ENCODE data around the gene APBA3. TPM values are rescaled to one million over a fixed set of nuclear protein-coding genes. Genes with fewer than 3 reads are reported as not detected.

Gene APBA3
- total and polyA plus RNA-seq, 12 donors: 7.4 to 22.6 (median 11.5) TPM

DNA sequence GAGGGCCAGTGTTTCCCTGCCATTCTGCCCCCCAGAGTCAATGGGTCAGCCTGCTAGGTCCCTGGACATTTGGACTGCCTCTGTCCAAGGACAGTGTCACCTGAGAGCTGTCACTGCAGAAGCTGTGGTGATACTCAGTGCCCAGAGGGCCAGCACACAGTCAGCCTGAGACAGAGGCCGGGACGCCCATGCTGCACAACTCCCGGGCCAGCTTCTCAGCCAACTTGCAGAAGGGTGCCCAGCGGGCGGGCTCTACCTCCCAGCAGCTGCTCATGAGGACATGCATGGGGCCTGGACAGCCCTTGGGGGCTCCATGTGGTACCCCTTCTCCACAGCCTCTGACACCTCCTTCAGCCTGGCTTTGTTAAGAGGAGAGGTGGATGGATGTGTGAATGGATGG is 14.3 kb upstream of the APBA3 start:
- H3K27ac ChIP-seq: no peak overlapping the region
- ATAC-seq (no peak), DNase-seq (no peak)
- H3K4me1 ChIP-seq: no peaks in the 10 kb centered on the region
- TF ChIP-seq, protein P1, sequence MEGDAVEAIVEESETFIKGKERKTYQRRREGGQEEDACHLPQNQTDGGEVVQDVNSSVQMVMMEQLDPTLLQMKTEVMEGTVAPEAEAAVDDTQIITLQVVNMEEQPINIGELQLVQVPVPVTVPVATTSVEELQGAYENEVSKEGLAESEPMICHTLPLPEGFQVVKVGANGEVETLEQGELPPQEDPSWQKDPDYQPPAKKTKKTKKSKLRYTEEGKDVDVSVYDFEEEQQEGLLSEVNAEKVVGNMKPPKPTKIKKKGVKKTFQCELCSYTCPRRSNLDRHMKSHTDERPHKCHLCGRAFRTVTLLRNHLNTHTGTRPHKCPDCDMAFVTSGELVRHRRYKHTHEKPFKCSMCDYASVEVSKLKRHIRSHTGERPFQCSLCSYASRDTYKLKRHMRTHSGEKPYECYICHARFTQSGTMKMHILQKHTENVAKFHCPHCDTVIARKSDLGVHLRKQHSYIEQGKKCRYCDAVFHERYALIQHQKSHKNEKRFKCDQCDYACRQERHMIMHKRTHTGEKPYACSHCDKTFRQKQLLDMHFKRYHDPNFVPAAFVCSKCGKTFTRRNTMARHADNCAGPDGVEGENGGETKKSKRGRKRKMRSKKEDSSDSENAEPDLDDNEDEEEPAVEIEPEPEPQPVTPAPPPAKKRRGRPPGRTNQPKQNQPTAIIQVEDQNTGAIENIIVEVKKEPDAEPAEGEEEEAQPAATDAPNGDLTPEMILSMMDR (IDR thresholded peaks at IDR 0.05): no peak
- no peak overlapping the region for H3K4me3 ChIP-seq
- no peaks in the 10 kb centered on the region for H3K27me3 ChIP-seq
- intact Hi-C loops (cut with DNase I): no loop called here
- 83 to 94% methylated on average over 5 of the region's 5 CpGs for WGBS, 2 donors
- H3K9me3 ChIP-seq: peaks cover 0 to 6% (median 2%) of the 10 kb centered on the region in 11 donors
- no peaks in the 10 kb centered on the region for H3K36me3 ChIP-seq

DNA sequence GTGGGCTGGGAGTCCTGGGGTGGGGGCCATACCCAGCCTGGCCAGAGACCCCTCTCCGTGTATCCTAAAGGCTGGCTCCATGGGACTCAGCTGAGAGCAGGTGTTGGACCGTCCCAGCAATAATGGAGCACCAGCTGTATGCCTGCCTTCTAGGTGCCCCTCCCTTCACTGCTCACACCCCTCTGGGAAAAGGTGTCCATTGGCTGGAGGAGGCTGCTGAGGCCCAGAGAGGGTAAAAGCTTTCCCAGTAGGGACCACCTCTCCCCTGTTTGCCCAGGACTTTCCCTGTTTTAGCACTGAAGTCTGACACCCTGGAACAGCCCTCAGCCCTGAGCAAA is 13.9 kb upstream of the APBA3 start:
- ATAC-seq (no peak), DNase-seq (no peak)
- TF ChIP-seq, protein P1 (IDR thresholded peaks at IDR 0.05): no peak
- intact Hi-C loops (cut with DNase I): no loop called here
- WGBS, 2 donors: 68 to 85% methylated on average over 2 of the region's 2 CpGs
- H3K4me1 ChIP-seq: no peaks in the 10 kb centered on the region
- H3K27ac ChIP-seq: no peak overlapping the region
- peaks cover 0 to under 1% (median 0%) of the 10 kb centered on the region in 9 donors for H3K36me3 ChIP-seq
- H3K27me3 ChIP-seq: no peaks in the 10 kb centered on the region
- H3K9me3 ChIP-seq: peaks cover 0 to under 1% (median 0%) of the 10 kb centered on the region in 11 donors
- no peak overlapping the region for H3K4me3 ChIP-seq

DNA sequence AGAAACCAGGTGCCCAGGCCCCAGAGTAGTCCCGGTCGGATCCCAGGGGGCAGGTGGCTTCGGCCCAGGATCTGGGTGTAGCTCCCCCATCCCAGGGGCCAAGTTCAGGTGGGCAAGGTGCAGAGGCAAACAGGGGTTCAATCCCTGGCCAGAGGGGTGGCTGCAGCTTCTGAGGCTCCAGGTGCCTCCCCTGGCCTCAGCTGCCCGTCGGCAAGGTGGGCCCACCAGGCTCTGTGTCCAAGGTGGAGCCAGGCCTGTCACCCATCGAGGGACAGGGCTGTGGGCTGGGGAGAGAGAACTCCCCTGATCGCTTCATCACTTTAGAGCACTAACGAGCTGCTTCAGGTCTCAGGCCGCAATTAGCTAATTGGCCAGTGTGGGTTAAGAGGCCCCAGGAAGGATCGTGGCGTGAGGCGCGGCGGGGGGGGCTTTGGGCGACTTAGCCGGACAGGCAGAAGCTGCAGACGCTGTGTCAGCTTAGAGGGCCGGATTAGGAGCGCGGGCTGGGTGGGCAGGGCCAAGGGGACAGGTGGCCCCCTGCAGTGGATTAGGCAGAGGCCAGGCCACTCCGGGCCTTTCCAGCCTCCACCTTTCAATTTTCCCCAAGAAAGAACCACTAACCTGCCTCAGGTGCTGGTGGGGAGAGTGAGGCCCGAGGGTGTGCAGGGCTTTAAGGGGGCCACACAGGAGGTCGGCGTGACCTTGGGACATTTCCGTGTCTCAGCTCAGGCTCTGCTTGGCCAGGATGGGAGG is 13.3 kb upstream of the APBA3 start:
- Histone ChIP-seq H3K9me3 (no peaks in the 10 kb centered on the region), H3K27me3 (no peaks in the 10 kb centered on the region), H3K4me1 (no peaks in the 10 kb centered on the region), H3K36me3 (peaks cover 0 to 6% (median 0%) of the 10 kb centered on the region in 9 donors), H3K4me3 (no peak overlapping the region), H3K27ac (no peak overlapping the region)
- TF ChIP-seq, protein P1 (IDR thresholded peaks at IDR 0.05): no peak
- DNase-seq: no peak
- 64 to 69% methylated on average over 24 to 25 of the region's 25 CpGs for WGBS, 2 donors
- intact Hi-C loops (cut with DNase I): no loop called here
- no peak for ATAC-seq

DNA sequence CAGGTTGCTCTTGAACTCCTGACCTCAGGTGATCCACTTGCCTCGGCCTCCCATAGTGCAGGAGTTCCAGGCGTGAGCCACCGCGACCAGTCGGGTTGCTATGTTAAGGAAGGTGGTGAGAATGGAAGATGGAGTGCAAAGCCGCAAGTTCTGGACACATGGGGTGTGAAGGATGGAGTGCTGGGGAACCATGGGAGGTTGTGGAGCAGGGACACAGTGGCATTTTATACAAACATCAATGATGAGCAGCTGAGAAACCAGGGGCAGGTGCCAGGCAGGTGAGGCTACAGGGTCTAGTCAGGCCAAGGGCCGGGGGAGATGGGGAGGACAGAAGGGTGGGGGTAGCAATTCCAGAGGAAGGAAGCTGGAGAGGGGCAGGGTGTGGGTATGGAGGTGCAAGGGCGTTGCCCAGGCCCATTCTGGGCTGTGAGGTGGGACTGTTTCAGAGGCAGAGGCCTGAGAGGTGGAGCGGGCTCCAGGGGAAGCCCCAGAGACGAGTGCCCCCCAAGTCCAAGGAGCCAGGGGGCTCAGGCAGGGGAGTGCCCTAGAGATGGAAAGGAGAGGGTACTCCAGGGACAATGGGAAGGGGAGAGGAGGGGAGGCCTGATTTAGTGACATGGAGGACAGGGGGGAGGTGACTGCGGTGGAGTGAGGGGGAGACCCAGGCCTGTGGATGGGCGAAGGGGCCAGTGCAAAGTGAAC is 12.5 kb upstream of the APBA3 start:
- WGBS, 2 donors: 83 to 88% methylated on average over 12 of the region's 12 CpGs
- Histone ChIP-seq H3K9me3 (no peaks in the 10 kb centered on the region), H3K36me3 (peaks cover 0 to 14% (median 0%) of the 10 kb centered on the region in 9 donors), H3K27me3 (no peaks in the 10 kb centered on the region), H3K27ac (no peak overlapping the region), H3K4me3 (no peak overlapping the region), H3K4me1 (no peaks in the 10 kb centered on the region)
- TF ChIP-seq, protein P1 (IDR thresholded peaks at IDR 0.05): no peak
- ATAC-seq (no peak), DNase-seq (no peak)
- intact Hi-C loops (cut with DNase I): no loop called here
